ENCODE data around the gene LIN7B. TPM values are rescaled to one million over a fixed set of nuclear protein-coding genes. Genes with fewer than 3 reads are reported as not detected.

LIN7B gene
- total and polyA plus RNA-seq, 2 of the 13 experiments (the other 11 are each of a cell fraction or from before 2014, with no cell fraction given) = 5.3 to 7.6 TPM

- no peak for TF ChIP-seq HNF1A (IDR thresholded peaks at IDR 0.05; ENCODE audit: low read depth)
- TF ChIP-seq HNF1A (CRISPR knock-in tag; IDR thresholded peaks at IDR 0.05; ENCODE audit: borderline replicate concordance) = no peak
- TF ChIP-seq PLRG1 (conservative IDR thresholded peaks at IDR 0.05) = no peak
- no peak for TF ChIP-seq NRL (CRISPR knock-in tag; IDR thresholded peaks at IDR 0.05; ENCODE audit: borderline replicate concordance)
- no peak for TF ChIP-seq TFAP4 (IDR thresholded peaks at IDR 0.05; ENCODE audit: borderline replicate concordance, low read depth)
- no peak for TF ChIP-seq TEAD2 (CRISPR knock-in tag; IDR thresholded peaks at IDR 0.05)
- TF ChIP-seq ADNP (CRISPR knock-in tag; IDR thresholded peaks at IDR 0.05) = no peak
- no peak for TF ChIP-seq REST (IDR thresholded peaks at IDR 0.05; ENCODE audit: borderline replicate concordance in 1 of 2, low read depth in 1 of 2, low read length in 2 of 2)
- TF ChIP-seq ZBTB42 (CRISPR knock-in tag; IDR thresholded peaks at IDR 0.05) = no peak
- peak; percentile 24; the same call in 1 of the 2 replicates for TF ChIP-seq NCOR1 (IDR thresholded peaks at IDR 0.05; ENCODE audit: borderline replicate concordance, low read length)
- TF ChIP-seq REXO4 (CRISPR knock-in tag; IDR thresholded peaks at IDR 0.05; ENCODE audit: borderline replicate concordance) = no peak
- TF ChIP-seq ZNF407 (CRISPR knock-in tag; IDR thresholded peaks at IDR 0.05; ENCODE audit: not compliant biosample characterization) = no peak
Measured at GRCh38 chr19:49149652-49150105, 35.5 kb downstream of the LIN7B start (continued).

All from HepG2 (cell line).